GM12872 (cell line): ENCODE results near the gene FAM184B.

Experiments
- TF ChIP-seq, protein P1 (sequence below): IDR thresholded peaks from 3 replicates; pipeline ENCODE4 v1.5.1; 2011; ENCODE audit warnings: low read depth, mild to moderate bottlenecking, low read length, moderate library complexity; ENCODE audit not compliant: insufficient read depth

The FAM184B gene

DNA sequence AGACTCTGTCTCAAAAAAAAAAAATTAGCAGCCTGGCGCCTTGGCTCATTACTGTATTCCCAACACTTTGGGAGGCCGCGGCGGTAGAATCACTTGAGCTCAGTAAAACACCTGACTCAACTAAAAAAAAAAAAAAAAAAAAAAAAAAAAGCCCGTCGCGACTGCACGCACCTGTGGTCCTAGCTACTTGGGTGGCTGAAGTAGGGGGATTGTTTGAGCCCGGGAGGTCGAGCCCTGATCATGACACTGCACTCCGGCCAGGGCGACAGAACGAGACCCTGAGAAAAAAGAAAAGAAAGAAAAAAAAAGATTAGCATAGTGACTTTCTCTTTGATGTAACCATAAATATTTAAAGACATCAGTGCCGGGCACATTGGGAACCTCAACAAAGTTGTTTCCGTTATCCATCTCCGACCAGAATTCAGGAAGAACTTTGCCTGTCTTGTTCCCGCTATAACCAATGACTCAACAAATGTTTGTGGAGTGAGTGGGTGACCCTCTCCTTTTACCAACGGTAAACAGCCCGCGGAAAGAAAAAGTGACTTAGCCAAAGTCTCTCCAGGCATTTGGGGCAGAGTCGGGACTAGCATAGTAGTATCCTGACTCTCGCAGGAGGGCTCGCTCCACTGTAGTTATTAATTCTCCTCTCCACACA is 167.5 kb downstream of the FAM184B start:
- TF ChIP-seq, protein P1, sequence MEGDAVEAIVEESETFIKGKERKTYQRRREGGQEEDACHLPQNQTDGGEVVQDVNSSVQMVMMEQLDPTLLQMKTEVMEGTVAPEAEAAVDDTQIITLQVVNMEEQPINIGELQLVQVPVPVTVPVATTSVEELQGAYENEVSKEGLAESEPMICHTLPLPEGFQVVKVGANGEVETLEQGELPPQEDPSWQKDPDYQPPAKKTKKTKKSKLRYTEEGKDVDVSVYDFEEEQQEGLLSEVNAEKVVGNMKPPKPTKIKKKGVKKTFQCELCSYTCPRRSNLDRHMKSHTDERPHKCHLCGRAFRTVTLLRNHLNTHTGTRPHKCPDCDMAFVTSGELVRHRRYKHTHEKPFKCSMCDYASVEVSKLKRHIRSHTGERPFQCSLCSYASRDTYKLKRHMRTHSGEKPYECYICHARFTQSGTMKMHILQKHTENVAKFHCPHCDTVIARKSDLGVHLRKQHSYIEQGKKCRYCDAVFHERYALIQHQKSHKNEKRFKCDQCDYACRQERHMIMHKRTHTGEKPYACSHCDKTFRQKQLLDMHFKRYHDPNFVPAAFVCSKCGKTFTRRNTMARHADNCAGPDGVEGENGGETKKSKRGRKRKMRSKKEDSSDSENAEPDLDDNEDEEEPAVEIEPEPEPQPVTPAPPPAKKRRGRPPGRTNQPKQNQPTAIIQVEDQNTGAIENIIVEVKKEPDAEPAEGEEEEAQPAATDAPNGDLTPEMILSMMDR = no peak

DNA sequence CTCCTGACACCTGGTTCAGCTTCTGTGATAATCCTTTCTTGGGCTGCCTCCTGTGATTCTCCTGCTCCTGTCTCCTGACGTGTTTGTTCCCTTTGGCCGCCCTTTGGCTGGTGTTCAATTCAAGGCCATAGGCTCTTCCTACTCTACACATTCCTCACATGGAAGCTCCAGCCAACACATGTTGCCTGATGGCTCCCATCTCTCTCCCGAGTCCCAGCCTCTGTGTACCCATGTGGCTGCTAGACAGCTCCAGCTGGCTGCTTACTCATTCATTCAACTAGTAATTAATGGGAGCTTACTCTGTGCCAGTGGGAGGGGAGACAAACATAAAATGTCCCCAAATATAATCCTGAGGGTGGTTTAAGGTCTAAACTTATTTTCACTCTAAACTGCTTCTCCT is 176.2 kb downstream of the FAM184B start:
- TF ChIP-seq, protein P1 = no peak

DNA sequence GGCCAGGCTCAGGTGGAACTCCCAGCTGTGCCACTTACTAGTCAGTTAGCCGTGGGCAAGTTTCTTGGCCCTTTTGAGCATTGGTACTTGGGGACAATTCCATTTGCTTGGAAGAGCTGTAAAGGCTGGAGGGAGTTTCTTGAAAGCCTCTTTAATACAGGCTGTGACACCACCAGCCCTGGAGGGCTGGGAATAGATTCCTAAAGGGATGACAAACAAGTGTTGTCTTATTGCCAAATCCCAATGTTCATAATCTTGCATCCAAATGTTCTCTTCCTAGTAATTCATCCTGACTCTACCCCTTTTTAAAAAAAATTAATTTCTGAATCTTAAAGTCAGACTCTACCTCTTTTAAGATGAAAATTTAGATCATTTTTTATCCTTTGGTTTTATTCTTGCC is 181.6 kb downstream of the FAM184B start:
- TF ChIP-seq, protein P1 = no peak

DNA sequence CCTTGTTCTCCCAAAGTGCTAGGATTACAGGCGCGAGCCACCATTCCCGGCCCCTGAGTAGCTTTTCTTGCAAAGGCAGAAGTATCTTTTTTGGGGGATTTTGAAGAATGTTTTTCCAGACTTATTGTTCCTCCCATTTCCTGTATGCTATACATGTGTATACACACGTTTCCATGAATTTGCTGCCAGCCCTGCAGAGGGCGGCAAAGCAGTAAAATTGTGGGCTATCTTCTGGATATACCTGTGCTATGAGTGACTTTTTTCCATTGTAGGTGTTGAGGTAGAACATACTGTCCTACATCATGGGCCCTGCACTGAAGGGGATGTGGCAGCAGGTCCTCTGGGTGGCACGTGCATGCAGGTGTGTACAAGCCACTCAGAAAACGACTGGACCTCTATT is 183.9 kb downstream of the FAM184B start:
- TF ChIP-seq, protein P1 = no peak

DNA sequence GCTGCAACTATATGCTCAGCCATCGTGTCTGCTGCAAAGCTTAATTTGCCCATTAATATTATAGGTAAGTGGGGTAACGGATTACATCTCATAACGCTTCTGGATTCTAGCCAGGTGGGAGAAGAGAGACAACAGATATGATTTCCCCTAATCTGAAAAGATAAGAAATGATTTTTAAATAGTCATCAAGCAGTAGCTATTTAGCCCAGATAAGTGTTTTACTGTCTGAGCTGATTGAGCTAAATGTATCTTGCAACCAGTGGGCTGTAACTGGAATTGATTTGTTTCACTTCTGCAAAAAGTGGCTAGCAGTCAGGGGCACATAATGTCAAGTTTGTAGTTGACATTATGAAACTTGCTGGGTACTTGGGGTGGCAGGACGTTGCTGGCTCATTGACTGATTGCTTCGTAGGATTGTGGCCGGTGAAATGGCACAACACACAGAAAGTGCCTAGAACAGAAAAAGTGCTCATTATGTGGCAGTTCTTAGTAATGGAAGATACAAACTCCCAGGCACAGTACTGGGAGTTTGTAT is 185.9 kb downstream of the FAM184B start:
- TF ChIP-seq, protein P1 = no peak

DNA sequence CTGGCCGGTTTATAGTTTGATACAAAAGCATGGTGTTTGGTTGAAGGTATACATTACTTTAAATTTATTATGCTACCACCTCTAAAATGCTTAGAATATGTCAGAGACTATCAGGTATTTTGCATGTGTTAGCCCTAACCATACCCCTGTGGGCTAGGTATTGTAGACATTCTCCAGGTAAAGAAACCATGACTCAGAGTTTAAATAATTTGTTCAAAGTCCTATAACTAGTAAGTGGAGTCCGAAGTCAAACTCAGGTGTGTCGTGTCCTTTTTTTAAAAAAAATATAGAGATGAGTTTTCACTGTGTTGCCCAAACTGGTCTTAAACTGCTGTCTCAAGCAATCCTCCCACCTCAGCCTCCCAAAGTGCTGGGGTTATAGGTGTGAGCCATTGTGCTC is 192.1 kb downstream of the FAM184B start:
- TF ChIP-seq, protein P1 = no peak

DNA sequence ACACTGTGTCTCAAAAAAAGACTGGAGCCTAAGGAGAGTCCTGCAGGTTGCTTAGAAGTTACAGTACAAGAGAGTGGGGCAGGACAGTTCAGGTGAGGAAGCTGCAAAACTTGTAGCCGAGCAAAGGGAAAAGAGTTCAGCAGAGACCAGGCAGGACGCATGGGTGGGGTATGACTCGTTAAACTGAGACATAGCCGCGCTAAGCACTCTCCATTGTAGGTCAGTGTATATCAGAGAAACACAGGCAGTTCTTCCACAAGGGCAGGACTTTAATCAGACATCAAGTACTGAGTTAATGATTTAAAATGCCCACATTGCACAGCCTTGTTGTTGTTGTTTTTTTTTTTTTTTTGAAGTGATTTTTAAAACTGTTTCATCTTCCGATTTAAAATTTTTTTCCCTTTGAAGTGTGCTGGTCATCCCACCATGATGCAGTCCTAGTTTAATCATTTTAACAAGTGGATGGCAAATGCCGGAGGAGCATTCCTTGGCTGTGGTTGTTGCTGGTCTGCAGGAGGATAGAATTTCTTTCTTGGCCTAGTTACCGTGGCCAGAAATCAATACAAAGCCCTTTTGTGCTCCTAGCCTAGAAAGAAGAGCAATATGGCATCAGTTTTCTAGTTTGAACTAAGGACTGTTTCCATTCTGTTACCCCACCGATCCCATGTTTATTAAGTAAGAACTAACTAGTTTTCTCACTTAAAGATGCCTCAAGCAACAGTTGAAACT is 194.2 kb downstream of the FAM184B start:
- TF ChIP-seq, protein P1 = no peak
